Vagina (tissue), 2 donors: ENCODE data around the gene CTDSP2.

Experiments used
- POLR2A ChIP-seq, 2 donors: fragments of 450-650 bp; IDR thresholded peaks; one replicate each; pipeline ENCODE4 v1.6.1; 2017; ENCODE audit warnings: antibody characterized with exemption in 2 of 2, mild to moderate bottlenecking in 2 of 2, moderate library complexity in 2 of 2
- TF ChIP-seq, protein P1 (sequence below), 3 experiments: fragments of 450-650 bp in 2 of 3; fragments of 200-600 bp in 1 of 3; sonication (generic) in 1 of 3; IDR thresholded peaks; one replicate each; pipeline ENCODE4 v1.5.1; 2017 to 2019; ENCODE audit warnings: antibody characterized with exemption in 3 of 3, mild to moderate bottlenecking in 2 of 3, moderate library complexity in 2 of 3

DNA sequence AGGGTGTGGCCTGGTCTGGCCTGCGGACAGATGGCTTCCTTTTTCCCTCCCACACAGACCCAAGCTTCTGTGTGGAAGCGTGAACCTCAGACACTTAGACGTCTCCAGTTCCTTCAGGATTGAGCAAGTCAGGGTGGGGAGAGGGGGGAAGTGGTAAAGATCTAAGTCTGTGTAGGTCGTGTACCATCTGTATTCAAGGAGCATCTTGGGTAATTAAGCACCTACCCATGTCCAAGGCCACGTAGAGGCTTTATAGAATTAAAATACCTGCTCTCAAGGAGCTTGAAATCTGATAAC, 29.7 kb downstream of the CTDSP2 start:
- TF ChIP-seq, protein P1, sequence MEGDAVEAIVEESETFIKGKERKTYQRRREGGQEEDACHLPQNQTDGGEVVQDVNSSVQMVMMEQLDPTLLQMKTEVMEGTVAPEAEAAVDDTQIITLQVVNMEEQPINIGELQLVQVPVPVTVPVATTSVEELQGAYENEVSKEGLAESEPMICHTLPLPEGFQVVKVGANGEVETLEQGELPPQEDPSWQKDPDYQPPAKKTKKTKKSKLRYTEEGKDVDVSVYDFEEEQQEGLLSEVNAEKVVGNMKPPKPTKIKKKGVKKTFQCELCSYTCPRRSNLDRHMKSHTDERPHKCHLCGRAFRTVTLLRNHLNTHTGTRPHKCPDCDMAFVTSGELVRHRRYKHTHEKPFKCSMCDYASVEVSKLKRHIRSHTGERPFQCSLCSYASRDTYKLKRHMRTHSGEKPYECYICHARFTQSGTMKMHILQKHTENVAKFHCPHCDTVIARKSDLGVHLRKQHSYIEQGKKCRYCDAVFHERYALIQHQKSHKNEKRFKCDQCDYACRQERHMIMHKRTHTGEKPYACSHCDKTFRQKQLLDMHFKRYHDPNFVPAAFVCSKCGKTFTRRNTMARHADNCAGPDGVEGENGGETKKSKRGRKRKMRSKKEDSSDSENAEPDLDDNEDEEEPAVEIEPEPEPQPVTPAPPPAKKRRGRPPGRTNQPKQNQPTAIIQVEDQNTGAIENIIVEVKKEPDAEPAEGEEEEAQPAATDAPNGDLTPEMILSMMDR (IDR thresholded peaks at IDR 0.05), result no peak
- no peak for TF ChIP-seq POLR2A (IDR thresholded peaks at IDR 0.05)
